GM12891 (cell line): ENCODE measurements around the gene PDGFA.

ENCODE experiments used
- DNase-seq: peaks from one replicate; pipeline ENCODE4 v3.0.0; 2011; ENCODE audit warnings: low spot score; ENCODE audit not compliant: insufficient read length
- FAIRE-seq: peaks from 2 replicates; lab custom pipeline; 2011; peaks lifted over from hg19 to GRCh38; lab: Jason Lieb, UNC
- PAX5 ChIP-seq: IDR thresholded peaks from 2 replicates; pipeline ENCODE4 v1.6.1; 2011; ENCODE audit warnings: low read length, moderate library complexity, mild to moderate bottlenecking; ENCODE audit not compliant: insufficient read depth, severe bottlenecking
- POLR2A ChIP-seq: IDR thresholded peaks from 2 replicates; pipeline ENCODE4 v1.6.1; 2011; ENCODE audit warnings: low read depth, low read length, control low read depth
- POLR2AphosphoS5 ChIP-seq: IDR thresholded peaks from 2 replicates; pipeline ENCODE4 v1.6.1; 2011; ENCODE audit warnings: low read depth, low read length, control low read depth
- POU2F2 ChIP-seq: IDR thresholded peaks from 2 replicates; pipeline ENCODE4 v1.6.1; 2011; ENCODE audit warnings: low read depth, mild to moderate bottlenecking, control low read depth, low read length, moderate library complexity
- SPI1 ChIP-seq: IDR thresholded peaks from 2 replicates; pipeline ENCODE4 v1.6.1; 2011; ENCODE audit warnings: low read depth, low read length, control low read depth
- TAF1 ChIP-seq: IDR thresholded peaks from 2 replicates; pipeline ENCODE4 v1.6.1; 2011; ENCODE audit warnings: low read depth, low read length, control low read depth

The PDGFA gene

DNA sequence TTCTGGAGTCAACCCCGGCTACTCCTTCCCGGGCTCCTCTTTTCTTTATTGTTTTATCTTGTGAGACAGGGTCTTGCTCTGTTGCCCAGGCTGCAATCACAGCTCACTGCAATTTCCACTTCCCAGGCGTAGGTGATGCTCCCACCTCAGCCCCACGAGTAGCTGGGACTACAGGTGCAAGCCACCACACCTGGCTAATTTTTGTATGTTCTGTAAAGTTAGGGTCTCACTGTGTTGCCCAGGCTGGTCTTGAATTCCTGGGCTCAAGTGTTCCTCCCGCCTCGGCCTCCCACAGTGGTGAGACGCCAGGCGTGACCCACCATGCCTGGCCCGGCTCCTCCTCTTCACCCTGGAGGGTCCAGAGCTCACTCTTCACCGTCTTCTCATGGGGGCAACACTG, 15.3 kb upstream of the PDGFA start:
- no peak for DNase-seq
- TF ChIP-seq PAX5 (no peak), POLR2A (no peak), POU2F2 (no peak), TAF1 (no peak), SPI1 (no peak), POLR2AphosphoS5 (no peak)
- FAIRE-seq: no peak

DNA sequence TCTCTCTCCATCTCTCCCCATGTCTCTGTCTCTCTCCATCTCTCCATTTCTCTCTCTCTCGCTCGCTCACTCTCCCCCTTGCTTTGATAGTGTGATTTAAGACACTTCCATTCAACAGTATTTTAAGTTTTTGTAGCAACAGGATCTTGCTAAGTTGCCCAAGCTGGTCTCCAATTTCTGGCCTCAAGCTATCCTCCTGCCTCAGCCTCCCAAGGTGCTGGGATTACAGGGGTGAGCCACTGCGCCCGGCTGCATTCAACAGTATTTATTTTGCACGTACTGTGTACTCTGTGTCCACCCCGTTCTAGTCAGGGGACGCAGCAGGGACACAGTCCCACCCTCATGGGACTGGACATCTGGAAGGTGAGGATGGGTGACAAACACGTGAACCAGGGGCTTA, 14.4 kb upstream of the PDGFA start:
- DNase-seq: no peak
- FAIRE-seq: no peak

DNA sequence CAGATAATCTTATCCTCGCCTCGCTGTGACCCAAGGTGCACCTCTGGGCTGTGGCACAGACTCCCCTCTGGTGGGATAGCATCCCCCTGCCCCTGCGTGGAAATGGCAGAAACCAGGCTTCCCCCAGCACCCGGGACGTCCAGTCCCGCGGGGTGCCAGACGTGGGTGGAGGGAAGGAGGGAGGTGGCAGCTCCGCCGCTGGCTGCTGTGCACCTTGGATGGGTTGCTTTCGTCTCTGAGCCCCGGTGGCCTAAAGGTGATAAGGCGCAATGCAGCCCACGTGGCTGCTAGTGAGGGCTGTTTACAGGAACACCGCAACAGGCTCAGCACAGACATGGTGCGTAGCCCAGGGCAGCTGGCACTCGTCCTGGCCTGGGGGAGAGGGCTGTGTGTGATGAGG, 13.6 kb upstream of the PDGFA start:
- no peak for FAIRE-seq
- no peak for DNase-seq
- TF ChIP-seq POLR2AphosphoS5 (no peak), POU2F2 (no peak), TAF1 (no peak), POLR2A (no peak), PAX5 (no peak)

More for the DNA sequence above, 14.4 kb upstream of the PDGFA start:
- TF ChIP-seq PAX5 (no peak), TAF1 (no peak), POU2F2 (no peak)

DNA sequence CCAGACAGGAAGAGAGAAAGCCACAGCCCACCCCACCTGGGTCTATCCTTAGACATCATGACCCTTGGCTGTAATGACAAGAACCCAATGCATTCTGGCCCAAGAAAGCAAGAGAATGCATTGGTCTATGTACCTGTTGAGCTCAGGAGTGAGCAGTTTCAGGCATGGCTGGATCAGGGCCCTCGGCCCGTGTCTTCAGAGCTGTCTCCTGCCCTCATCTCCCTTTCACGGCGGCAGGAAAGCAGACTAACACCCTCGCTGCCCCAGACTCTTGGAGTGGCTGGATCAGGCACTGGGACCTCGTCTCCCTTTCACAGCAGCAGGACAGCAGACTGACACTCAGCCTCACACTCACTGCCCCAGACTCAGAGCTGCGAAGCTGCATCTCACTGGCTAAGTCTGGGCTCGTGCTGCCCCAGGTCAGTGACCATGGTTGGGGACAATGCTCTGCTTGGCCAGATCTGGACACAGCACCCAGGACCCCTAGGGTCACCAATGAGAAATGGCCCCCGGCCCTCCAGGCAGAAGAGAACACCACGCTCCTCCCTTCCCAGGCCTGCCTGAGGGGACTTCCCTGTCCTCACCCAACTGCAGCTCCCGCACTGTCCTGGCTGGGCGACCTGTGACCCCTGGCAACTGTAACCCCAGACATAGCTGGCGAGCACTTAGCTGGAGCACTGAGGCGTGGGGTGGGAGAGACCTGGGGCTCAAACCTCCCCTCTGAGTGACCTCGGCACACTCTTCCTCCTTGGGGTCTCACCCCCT, 12.9 kb upstream of the PDGFA start:
- FAIRE-seq (no peak), DNase-seq (no peak)
- TF ChIP-seq POU2F2: no peak
- TF ChIP-seq POLR2AphosphoS5: no peak
- no peak for TF ChIP-seq POLR2A

DNA sequence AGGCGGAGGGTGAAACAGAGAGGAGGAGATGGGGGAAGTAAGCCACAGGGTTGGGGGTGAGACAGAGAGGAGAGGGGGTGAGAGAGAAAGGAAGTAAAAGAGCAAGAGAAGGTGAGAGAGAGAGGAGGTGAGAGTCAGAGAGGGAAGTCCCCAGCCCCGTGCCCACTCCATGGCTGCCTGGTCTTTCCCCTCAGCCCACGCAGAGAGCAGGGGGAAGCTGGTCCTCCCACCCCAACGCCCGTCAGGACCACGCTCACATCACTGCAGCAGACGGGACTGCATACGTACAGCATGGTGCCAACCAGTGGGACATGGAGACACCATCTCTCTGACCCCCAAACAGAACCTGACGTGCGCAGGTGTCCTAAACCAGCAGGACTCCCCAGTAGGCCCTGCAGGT, 12.1 kb upstream of the PDGFA start:
- FAIRE-seq (peak; percentile 71), DNase-seq (no peak)
- no peak for TF ChIP-seq POLR2AphosphoS5
- peak; percentile 22; the same call in 1 of the 2 replicates for TF ChIP-seq SPI1

DNA sequence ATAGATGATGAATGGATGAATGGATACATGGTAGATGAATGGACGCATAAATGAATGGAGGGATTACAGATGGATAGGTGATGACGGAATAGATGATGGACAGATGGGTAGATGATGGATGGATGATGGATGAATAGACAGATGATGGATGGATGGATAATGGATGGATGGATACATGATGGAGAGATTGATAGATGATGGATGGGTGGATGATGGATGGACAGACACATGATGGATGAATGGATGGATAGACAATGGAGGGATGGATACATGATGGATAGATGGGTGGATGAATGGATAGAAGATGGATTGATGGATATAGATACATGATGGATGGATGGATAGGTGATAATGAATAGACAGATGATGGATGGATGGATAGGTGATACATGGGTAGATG, 8.8 kb upstream of the PDGFA start:
- TF ChIP-seq POU2F2: no peak
- no peak for TF ChIP-seq SPI1
- TF ChIP-seq TAF1: no peak
- no peak for TF ChIP-seq POLR2AphosphoS5
- TF ChIP-seq POLR2A: no peak
- TF ChIP-seq PAX5: no peak
- no peak for FAIRE-seq
- DNase-seq: no peak

DNA sequence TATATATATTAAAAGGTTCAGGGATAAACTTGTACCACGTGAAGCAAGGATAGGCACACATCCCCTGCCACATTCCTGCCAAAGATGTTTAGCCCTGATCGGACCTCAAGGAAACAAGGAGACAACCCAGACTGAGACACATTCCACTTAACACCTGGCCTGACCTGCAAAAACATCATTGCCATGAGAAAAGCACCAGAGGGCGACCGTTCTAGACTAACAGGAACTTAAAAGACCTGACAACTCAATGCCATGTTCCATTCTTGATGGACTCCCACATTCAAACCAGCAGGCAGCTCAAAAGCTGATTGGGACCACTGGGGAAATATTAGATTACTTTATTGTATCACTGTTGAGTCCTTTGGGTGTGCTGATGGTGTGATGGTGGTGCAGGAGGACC, 8.1 kb upstream of the PDGFA start:
- FAIRE-seq (no peak), DNase-seq (no peak)
- TF ChIP-seq POLR2AphosphoS5: no peak
- TF ChIP-seq POLR2A: no peak
- no peak for TF ChIP-seq SPI1
- no peak for TF ChIP-seq TAF1
- no peak for TF ChIP-seq POU2F2
- no peak for TF ChIP-seq PAX5

DNA sequence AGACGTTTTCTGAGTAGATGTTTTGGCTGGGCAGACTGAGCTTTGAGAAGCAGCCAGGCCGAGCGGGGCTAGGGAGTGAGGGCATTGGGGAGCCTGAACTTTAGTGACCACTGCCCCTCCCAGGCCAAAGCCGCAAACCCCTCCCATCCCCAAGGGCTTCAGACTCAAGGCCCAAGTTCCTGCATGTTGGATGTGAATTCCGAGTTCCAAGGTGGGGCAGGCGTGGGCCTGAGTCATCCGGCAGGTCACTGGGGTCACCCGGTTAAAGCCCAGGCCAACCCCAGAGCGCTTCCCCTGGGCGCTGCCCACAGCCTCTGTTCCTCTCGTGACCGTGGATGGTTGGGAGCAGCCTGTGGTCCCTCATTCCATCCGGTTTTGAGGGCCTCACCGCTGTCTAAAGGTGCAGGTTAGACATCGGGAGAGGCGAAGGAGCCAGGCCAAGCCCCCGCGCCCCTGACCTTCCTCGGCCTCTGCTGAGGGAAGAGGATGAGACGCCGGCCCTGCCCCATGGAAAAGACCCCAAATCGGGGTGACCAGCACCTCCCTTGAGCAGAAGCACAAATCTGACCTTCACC, 6.9 kb upstream of the PDGFA start:
- FAIRE-seq (no peak), DNase-seq (no peak)
- TF ChIP-seq TAF1: no peak
- no peak for TF ChIP-seq PAX5
- no peak for TF ChIP-seq POU2F2
- no peak for TF ChIP-seq SPI1
- no peak for TF ChIP-seq POLR2A
- no peak for TF ChIP-seq POLR2AphosphoS5

DNA sequence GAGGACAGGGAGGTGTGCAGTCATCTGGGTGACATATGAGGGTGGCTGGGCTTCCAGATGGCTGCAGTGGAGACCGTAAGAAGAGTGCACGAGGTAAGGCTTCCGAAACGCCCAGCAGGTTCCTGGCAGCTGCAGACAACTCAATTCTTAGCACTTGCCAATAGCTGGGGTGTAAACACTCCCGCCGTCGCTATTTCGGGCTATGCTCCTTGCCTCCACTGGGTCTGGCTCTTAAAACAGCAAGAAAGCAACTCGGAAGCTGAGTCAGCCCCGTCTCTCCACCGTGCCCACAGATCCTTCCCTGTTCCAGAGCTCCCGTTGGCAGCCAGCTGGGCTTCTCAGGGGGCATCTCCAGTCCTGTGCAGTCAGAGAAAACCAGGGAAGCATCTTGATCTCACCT, 6.1 kb upstream of the PDGFA start:
- no peak for FAIRE-seq
- no peak for DNase-seq
- no peak for TF ChIP-seq POLR2A

DNA sequence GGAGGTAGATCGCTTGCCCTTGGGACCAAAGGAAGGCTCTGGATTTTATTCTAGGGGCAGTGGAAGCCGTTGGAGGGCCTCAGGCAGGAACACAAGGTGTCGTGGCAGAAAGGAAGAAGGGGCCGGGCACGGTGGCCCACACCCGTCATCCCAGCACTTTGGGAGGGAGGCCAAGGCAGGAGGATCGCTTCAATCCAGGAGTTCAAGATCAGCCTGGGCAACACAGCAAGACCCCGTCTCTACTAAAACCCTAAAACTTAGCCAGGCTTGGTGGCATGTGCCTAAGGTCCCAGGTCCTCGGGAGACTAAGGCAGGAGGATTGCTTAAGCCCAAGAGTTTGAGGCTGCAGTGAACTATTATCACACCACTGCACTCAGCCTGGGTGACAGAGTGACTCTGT, 5.2 kb upstream of the PDGFA start:
- DNase-seq (no peak), FAIRE-seq (no peak)
- TF ChIP-seq SPI1 (no peak), TAF1 (no peak), POU2F2 (no peak), POLR2AphosphoS5 (no peak), POLR2A (no peak)

DNA sequence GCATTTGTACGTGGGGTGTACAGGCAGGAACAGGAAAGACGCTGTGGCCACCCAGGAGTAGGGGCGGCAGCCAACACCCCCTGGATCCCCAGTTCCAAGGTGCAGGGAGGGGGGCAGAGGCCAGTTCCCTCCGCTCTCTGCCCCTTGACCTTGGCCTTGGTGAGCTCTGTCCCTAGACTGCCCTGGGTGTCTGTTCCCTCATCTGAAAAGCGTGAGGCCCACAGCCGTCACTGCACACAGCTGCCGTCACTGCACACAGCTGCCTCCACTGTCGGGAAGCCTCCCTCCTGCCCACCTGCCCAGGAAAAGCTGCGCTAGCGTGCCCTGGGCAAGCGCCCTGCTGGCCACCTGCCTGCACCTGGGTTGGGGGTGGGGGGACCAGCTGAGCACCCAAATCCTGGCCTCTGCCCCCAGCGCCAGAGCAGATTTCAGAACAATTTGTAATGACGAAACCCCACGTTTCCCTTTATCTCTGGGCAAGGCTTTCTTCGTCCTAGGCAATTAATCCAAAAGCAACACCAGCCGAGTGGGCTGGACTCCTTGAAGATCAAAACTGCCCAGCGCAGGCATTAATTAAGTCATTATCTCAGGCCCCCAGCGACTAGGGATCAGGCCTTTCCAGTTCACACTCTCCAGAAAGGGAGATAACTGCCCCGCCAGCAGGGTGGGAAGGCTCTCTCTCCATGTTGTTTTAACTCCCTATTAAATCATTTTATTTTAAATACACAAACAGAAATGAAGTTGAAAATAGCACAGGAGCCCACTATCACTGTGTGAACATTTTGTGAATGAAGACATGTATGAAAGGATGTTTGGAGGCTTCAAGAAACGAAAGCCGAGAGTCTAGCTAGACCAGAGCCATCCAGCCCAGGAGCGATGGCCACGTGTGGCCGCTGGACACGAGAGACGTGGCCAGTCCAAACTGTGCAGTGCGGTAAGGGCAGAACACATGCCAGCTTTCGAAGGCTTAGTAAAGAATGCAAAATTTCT, 4.0 kb upstream of the PDGFA start:
- FAIRE-seq (no peak), DNase-seq (no peak)
- TF ChIP-seq POU2F2 (no peak), SPI1 (no peak), PAX5 (no peak), POLR2AphosphoS5 (no peak), TAF1 (no peak), POLR2A (no peak)
